ENCODE data around the gene MAD1L1. TPM values are rescaled to one million over a fixed set of nuclear protein-coding genes. Genes with fewer than 3 reads are reported as not detected.

The MAD1L1 gene
- total and polyA plus RNA-seq, 2 of the 4 experiments (the other 2 are of a cell fraction) = 29.0 to 40.9 TPM

DNA sequence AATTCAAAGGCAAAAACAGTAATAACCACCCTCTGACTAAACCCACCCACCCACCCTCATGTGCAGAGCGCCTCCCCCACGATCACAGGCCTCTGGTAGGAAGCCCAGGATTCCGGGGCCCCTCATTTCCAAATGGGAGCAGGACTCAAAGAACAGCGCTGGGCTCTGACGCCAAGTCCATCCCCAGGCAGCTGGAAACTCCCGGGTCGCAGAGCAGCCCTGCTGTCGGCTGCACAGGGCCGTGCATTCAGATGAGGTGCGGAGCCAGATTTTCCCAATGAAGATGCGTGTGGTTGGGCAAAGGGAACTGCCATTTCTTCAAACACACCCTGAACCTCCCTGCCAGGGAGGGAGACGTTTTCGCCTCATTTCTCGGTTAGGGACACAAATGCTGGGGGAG lies 152.3 kb downstream of the MAD1L1 start:
- H3K27ac ChIP-seq (ENCODE audit: insufficient read depth, low read length) = no peak overlapping the region
- H3K14ac ChIP-seq (replicated peaks; ENCODE audit: low read depth, low read length) = no peak overlapping the region
- ChIA-PET CTCF (no interaction called here), POLR2A (ENCODE audit: unreplicated experiment) (no interaction called here)
- no peak overlapping the region for H3K56ac ChIP-seq (ENCODE audit: extremely low read depth, insufficient read depth, low read length)
- no peak overlapping the region for H4K5ac ChIP-seq (ENCODE audit: low read depth, low read length)
- H3K4me1 ChIP-seq (ENCODE audit: control insufficient read depth, insufficient read depth, low read length) = peaks cover 10% of the 10 kb centered on the region
- no peak overlapping the region for H2BK15ac ChIP-seq (ENCODE audit: low read depth, low read length)
- H4K8ac ChIP-seq (ENCODE audit: low read depth in 2 of 2, low read length in 2 of 2) = no peak overlapping the region
- no peak overlapping the region for H3K4me2 ChIP-seq (ENCODE audit: low read depth, low read length)
- H4K20me1 ChIP-seq (ENCODE audit: insufficient read depth, low read length) = no peaks in the 10 kb centered on the region
- 100% methylated on average over 1 of the region's 14 CpGs; no CpG with 5 or more reads in 1 of the 2 experiments for WGBS, 2 experiments (ENCODE audit: extremely low coverage in 2 of 2, insufficient read length in 1 of 2)
- dilution Hi-C loops (cut with HindIII; ENCODE audit: low sequenced_read_pairs, unreplicated experiment) = no loop called here
- H3K9me1 ChIP-seq (ENCODE audit: insufficient read depth, low read length) = peaks cover 16% of the 10 kb centered on the region
- peaks cover 5% of the 10 kb centered on the region for H3K36me3 ChIP-seq (ENCODE audit: control insufficient read depth, insufficient read depth, low read length)
- no peak overlapping the region for H2BK120ac ChIP-seq (ENCODE audit: low read depth, low read length)
- H3K23ac ChIP-seq (ENCODE audit: low read depth, low read length) = no peak overlapping the region
- no peak overlapping the region for H3K18ac ChIP-seq (ENCODE audit: low read depth, low read length)
- TF ChIP-seq SMC3 (IDR thresholded peaks at IDR 0.05; ENCODE audit: low read depth, low read length) = no peak
- no peak for TF ChIP-seq MAFK (IDR thresholded peaks at IDR 0.05; ENCODE audit: low read depth, low read length)
- TF ChIP-seq USF2 (IDR thresholded peaks at IDR 0.05; ENCODE audit: low read depth, low read length) = no peak
- TF ChIP-seq, protein P1, sequence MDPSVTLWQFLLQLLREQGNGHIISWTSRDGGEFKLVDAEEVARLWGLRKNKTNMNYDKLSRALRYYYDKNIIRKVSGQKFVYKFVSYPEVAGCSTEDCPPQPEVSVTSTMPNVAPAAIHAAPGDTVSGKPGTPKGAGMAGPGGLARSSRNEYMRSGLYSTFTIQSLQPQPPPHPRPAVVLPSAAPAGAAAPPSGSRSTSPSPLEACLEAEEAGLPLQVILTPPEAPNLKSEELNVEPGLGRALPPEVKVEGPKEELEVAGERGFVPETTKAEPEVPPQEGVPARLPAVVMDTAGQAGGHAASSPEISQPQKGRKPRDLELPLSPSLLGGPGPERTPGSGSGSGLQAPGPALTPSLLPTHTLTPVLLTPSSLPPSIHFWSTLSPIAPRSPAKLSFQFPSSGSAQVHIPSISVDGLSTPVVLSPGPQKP (IDR thresholded peaks at IDR 0.05; ENCODE audit: borderline replicate concordance, low read depth, low read length) = no peak
- TF ChIP-seq RAD21 (IDR thresholded peaks at IDR 0.05; ENCODE audit: low read length) = no peak
- TF ChIP-seq RCOR1 (IDR thresholded peaks at IDR 0.05; ENCODE audit: insufficient replicate concordance, low read length) = no peak
- no peak for TF ChIP-seq RFX5 (IDR thresholded peaks at IDR 0.05; ENCODE audit: low read depth, low read length)
- TF ChIP-seq FOS (IDR thresholded peaks at IDR 0.05; ENCODE audit: low read depth, low read length) = no peak
- TF ChIP-seq NFE2L2 (IDR thresholded peaks at IDR 0.05; ENCODE audit: low read depth, low read length) = no peak
- no peak for TF ChIP-seq BHLHE40 (IDR thresholded peaks at IDR 0.05; ENCODE audit: low read depth, low read length)
- no peak for TF ChIP-seq CHD1 (IDR thresholded peaks at IDR 0.05; ENCODE audit: low read depth, low read length)
- TF ChIP-seq CEBPB (IDR thresholded peaks at IDR 0.05; ENCODE audit: low read depth, low read length) = no peak
- TF ChIP-seq, protein P2, sequence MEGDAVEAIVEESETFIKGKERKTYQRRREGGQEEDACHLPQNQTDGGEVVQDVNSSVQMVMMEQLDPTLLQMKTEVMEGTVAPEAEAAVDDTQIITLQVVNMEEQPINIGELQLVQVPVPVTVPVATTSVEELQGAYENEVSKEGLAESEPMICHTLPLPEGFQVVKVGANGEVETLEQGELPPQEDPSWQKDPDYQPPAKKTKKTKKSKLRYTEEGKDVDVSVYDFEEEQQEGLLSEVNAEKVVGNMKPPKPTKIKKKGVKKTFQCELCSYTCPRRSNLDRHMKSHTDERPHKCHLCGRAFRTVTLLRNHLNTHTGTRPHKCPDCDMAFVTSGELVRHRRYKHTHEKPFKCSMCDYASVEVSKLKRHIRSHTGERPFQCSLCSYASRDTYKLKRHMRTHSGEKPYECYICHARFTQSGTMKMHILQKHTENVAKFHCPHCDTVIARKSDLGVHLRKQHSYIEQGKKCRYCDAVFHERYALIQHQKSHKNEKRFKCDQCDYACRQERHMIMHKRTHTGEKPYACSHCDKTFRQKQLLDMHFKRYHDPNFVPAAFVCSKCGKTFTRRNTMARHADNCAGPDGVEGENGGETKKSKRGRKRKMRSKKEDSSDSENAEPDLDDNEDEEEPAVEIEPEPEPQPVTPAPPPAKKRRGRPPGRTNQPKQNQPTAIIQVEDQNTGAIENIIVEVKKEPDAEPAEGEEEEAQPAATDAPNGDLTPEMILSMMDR (conservative IDR thresholded peaks at IDR 0.05; ENCODE audit: low read depth, low read length) = no peak
- TF ChIP-seq MAZ (IDR thresholded peaks at IDR 0.05; ENCODE audit: borderline replicate concordance, low read depth, low read length) = no peak
- TF ChIP-seq POLR2A (IDR thresholded peaks at IDR 0.05; ENCODE audit: low read depth, low read length) = no peak
- no peak for TF ChIP-seq MXI1 (IDR thresholded peaks at IDR 0.05; ENCODE audit: borderline replicate concordance, low read depth, low read length)
- no peak overlapping the region for H2BK5ac ChIP-seq (ENCODE audit: low read depth, low read length, poor library complexity, severe bottlenecking)
- intact Hi-C loops (cut with micrococcal nuclease) = no loop called here
- H2BK20ac ChIP-seq (ENCODE audit: low read depth, low read length) = no peak overlapping the region
- no peak overlapping the region for H2AK9ac ChIP-seq (replicated peaks; ENCODE audit: low read depth, low read length, poor library complexity)
- H4K91ac ChIP-seq (ENCODE audit: insufficient read depth, low read depth, low read length) = no peak overlapping the region
- in situ Hi-C loops (cut with MboI; ENCODE audit: low sequenced_read_pairs) = no loop called here
- H2AK5ac ChIP-seq (ENCODE audit: low read depth, low read length) = no peak overlapping the region
- H3K9ac ChIP-seq (ENCODE audit: low read depth, low read length) = no peak overlapping the region
- no peak overlapping the region for H3K4me3 ChIP-seq (ENCODE audit: insufficient read depth, low read depth, low read length)
- DNase-seq (no peak), ATAC-seq (ENCODE audit: low read depth) (no peak)
- no peaks in the 10 kb centered on the region for H3K27me3 ChIP-seq (ENCODE audit: control insufficient read depth, insufficient read depth, low read length)
- no peak overlapping the region for H3K4ac ChIP-seq (ENCODE audit: low read depth, low read length)
- no TSS peak for BruUV-seq (replicated peaks)
- H3K79me1 ChIP-seq (ENCODE audit: low read depth in 1 of 2, low read length in 2 of 2) = peaks cover 0 to 25% of the 10 kb centered on the region in 2 experiments; a peak in 2 of 4 replicates
- H3K9me3 ChIP-seq (ENCODE audit: control insufficient read depth, insufficient read depth, low read length) = no peaks in the 10 kb centered on the region
- H2AFZ ChIP-seq (replicated peaks; ENCODE audit: low read length, poor library complexity) = no peak overlapping the region
